ENCODE data around the gene DDIAS.
"Not testable (repeated sequence)": the region's sequence is repeated elsewhere in the genome, so short reads cannot be mapped to it uniquely, and the experiment has no call there.

DDIAS gene

DNA sequence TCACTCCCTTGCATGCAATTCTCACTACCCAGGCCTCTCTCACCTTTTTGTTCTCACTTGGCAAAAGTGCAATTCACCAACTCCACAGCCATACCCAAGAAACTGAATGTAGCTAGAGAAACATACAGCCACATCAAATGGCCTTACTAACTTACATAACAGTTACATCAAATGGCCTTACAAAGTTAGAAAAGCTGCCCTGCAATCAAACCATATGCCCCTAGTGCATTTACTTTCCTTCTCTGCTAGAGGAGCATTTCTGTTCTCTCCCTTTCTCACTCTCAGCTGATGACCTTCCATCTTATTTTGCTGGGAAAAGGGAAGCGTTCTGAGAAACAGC, 11.6 kb upstream of the DDIAS start:
- DNase-seq, result no peak

DNA sequence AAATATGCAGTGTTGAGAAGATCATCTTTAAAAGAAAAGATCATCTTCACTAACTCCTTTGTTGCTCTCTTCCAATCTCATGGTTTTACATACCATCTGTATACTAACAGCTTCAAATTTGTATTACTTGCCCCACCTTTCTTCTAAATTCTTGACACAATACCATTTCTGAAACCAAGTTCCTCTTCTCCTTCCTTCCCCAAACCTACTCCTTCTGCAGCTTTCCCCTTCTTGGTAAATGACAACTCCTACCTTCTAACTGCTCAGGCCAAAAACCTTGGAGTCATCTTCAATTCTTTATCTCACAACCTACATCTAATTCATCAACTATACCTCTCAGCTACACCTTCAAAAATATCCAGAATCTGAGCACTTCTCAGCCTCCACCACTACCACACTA, 10.6 kb upstream of the DDIAS start:
- DNase-seq, result no peak

DNA sequence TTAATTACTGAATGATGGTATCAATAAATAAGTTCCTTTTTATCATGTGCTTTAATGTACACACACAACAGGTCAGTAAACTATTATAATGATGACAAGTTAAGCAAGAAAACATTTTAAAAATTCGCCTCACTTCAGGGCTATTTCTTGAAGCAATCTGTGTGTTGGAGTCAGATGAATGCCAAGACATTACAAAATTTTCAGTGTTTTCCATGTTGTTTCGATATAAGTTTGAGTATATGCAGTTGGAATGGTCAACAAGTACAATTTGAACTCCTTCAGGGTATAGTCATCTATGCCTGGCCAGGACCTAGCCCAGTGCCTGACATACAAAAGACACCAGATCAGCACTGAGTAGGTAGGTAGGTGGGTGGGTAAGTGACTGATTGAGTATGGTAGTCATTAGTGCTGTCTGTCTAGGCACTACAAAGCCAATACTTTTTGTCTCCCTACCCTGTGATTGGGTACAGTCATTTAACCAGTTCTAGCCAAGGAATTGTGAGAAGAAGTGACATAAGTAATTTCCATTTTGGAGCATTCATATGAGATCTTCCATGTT, 8.8 kb upstream of the DDIAS start:
- DNase-seq, result no peak

DNA sequence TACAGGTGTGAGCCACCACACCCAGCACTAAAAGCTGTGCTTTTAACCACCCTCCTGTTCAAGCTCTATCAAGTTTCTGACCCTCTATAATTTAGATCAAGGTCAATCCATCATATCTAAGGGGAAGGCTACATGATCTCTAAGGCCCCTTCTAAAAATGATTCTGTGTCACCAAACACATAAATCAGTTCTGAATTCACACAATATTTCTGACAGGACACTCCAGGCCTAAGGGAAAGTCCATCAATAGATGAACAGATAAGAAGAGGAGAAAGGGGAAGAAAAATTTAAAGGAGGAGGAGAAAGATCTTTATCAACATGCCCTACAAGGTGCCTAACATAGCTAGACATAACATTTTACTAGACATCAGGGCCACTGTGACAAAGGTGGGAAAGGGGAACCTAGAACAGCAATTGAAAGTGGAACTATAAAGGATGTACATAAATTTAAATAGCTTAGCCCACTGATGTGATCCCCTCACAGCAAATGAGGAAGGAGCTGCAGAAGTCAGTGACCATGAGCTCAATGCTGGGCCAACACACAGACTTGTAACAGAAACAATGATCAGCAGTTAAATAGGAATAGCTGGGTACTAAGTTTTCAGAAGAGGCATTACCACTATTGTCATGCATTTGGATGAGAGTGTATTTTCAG, 6.0 kb upstream of the DDIAS start:
- DNase-seq, result no peak

DNA sequence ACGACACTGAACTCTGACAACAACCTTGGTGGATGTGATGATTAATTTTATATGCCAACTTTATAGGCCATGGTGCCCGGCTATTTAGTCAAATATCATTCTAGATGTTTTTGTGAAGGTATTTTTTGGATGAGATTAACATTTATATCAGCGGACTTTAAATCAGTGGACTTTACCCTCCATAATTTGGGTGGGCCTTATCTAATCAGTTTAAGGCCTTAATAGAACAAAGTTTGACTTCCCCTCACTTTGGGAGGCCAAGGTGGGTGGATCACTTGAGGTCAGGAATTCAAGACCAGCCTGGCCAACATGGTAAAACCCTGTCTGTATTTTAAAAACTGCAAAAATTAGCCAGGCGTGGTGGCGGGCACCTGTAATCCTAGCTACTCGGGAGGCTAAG, 5.4 kb upstream of the DDIAS start:
- no peak for DNase-seq

DNA sequence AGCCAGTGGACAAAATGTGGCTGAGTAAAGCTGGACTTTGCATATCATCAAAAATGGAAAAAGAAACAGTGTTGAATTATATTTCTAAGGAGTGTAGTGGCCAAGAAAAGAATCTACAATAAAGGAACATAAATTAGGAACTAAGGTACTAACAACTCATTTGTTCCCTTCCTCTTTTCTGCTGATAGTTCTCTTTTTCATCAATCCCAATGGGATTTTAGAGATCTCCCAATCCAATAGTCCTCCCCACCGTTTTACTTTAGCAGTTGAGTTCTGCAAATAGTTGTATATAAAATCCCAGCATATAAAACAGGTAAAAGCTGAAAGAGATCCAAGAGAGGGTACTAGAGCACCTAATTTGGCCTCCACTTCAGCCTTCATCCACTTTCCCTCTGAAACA, 3.3 kb upstream of the DDIAS start:
- no peak for DNase-seq

DNA sequence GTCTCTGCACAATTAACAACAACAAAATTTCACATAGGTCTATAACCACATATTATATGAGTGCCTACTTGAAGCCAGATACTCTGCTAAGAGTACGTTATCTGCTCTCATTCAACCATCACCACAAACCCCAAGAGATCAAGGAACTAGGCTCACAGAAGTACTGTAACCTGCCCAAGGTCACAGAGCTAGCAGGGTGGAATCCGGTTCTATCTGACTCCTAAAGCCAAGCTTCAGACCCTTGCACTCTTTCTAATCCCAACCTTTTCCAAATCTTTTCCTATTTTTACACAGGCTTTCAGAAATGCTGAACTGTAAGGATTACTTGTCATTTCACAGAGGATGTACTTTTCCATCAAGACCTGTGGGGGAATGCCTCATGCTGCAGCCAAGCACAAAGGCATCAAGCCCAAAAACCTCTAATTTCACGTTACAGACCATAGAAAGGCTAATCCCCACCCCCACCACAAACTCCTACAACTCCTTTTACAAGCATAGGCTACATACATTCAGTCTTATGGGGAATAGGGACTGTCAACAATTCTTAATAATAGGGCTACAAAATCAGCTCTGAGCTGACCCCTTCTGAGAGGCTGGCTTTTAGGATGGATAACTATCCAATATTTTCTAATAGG, 2.2 kb upstream of the DDIAS start:
- DNase-seq, result no peak

DNA sequence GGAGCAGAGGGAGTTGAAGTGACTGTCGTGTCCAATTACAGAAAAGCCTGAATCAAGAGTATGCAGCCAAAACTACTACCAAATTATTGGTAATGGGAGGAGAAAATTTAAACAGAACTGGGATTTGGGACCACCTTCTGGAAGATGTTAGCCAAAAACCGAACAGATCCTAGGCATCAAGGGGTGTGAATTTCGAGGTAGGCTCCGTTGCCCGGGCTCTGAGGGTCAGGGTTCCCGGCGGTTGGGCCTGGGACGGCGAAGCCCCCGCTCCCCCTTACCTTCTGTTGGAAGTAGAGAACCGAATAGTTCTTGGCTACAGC, 1.6 kb upstream of the DDIAS start:
- DNase-seq, result no peak

DNA sequence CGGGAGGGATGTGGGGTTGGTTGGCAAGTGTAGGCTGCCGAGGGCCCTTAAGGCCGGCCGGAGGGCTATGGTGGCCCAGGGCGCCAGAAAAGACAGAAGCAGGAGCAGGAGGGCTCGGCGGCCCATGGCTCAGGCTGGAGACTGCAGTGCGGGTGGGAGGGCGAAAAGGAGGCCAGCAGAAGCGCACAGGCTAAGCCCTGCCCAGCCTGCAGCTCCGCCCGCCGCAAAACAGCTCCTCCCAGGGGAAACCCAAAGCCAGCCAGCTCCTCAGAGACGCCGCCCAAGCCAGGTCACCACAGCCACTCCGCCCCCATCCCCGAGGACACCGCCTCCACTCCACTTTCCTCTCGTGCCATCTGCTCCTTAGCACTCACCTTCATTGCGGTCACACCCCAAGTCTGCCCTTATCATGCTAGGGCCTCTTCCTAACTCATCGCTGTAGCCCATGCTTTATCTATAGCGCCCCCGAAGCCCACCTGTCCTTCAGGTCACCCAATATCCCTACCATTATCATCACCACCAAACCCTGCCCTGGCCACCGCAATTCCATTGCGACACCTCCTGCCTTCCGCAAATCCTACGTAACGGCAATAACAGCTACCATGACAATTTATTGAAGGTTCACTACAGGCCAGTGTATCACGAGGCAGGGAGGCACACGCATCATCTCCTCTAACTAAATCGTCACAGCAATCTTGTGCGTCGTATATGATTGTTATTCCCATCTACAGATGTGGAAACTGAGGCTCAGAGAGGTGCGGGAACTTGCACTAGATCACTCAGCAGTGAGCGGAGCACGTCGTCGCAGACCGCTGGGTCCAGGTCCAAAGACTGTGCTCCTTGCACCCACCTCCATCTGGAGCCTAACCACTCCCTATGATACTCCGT, 1.0 kb upstream of the DDIAS start, which contains the start of gene PRCP:
Gene PRCP, minus strand, starts transcription at position 154 of the 888 bp plus-strand sequence. Its CDS starts 28 bp downstream, at position 126.
- DNase-seq, result no peak

DNA sequence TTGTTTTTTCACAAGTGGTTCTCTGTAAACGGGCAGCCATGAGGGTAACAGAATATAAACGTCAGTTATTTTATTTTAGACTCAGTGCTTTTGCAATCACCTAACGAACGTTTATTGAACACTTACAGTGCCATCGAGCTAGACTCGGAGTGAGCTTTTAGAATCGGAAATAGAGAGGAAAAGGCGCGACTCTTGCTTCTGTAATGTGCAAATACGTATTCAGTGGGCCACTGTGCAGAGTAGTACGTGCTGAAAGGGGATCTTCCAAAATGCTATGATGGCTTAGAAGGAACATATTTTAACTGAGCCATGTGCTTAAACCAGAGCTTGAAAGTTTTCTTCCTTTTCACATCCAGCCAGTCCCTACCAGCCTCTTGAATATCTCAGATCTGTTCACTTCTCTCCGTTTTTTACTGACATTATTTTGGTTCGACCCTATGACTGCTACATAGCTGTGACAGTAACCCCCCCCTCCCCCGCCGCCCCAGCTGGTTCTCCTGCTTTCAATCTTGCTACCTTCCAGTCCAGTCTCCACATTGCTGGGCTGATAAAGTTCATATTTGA, 468 bp downstream of the DDIAS start:
- DNase-seq, result no peak

DNA sequence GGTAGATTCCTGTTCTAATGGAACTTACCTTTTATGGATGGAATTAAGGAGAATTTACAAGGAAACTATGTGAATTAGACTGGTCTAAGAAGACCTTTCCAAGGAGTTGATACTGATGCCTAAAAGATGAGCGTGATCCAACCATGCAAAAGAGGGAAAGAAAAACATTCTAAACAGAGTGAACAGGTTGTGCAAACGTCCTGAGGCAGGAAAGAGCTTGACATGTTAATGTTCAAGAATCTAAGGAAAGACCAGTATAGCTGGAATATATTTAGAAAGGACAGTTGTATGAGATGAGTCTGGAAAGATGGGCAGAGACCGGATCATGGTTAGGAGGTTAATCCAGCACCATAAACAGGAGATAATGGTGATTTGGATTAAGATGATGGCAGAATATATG, 1.3 kb downstream of the DDIAS start:
- DNase-seq, result no peak

DNA sequence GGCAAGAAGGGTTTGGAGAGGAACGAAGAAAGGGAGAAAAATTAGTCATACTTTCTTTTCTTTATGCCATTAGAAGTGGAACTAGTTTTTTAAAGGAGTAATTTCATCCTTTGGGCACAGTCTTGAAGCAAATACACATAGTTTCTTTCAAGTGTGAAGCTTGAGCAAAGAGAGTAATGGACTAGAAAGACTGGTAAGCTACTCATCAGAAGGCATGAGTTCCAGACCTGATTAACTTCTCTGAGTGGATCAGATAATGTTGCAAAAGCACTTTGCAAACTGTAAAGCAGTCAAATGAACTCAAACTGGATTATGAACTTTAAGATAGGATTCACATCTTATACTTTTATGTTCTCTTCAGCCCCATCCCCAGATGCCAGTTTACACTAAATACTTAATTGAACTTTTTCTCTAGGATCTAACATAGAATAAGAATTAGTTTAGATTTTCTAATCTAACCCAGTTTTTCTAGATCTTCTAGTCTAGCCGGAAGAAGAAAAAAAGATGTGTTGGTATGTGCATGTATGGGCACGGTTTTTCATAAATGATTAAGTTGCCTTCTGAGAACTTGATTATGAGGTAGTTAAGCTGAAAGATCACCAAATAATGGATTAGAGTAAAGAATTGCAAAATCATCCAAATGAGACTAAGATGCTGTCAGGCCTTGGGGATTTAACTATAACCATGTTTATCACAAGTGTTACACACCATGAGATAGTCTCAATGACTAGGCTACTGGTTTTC, 2.5 kb downstream of the DDIAS start:
- no peak for DNase-seq

DNA sequence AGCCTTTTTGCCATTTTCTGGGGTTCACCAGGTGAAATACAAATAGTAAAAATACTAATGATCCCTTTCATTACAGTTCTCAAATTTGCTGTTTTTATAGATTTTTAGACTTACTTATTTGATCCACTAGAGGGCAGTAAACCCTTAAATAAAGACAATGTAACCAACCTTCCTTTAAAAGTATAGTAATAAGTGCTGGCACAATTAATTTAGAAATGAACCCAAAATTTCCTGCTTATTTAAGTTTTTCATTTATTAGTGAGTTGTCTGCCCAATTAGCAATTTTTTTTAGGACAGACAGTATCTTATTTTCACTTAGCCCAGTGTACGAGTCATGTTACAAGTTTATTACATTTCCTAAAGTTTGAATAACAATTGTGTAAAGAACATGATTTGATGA, 4.7 kb downstream of the DDIAS start:
- no peak for DNase-seq

DNA sequence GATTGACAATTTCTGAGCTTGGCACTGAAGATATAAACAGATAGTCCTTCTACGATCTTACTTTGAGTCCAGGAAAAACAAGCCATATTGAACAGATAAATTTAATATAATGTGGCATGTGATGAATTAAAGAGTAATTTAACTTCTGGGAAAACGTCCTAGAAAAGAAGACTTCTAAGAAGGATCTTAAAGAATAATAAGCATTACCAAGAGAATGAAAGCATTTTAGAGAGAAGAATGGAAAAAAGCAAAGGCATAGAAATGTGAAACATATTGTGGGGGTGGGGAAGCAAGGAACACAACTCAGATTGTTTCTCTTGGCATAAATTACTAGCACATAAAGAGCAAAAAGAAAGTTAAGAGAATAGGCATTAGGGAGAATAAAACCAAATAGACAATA, 5.4 kb downstream of the DDIAS start:
- DNase-seq, result no peak

DNA sequence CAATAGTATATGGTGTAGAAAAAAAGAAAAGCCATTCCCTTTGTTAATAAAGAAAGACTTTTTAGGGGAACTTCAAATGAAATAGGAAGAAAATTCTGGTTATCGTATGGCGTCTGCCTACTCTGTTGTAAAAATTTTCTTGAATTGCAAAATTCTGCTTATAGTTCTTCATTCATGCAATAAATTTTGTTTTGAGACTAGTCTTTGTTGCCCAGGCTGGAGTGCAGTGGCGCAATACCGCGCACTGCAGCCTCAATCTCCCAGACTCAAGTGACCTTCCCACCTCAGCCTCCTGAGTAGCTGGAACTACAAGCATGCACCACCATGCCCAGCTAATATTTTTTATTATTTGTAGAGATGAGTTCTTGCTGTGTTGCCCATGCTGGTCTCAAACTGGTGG, 5.8 kb downstream of the DDIAS start:
- DNase-seq, result no peak

DNA sequence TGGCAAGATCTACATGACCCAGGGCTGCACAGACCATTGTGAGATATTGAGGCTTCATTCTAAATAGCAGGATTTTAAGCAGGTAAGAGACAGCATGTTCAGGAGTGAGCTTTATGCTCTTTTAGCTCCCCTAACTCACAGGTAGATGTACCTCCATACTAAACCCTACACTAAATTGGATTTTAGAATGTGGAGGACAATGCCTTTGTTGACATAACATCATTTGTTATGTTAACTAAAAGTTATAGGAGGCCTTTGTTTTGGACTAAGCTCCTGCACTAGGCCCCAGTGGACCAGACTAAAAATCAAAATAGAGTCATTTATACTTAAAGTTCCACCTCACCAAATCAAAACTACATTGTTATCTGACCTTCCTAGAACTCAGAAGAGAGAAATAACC, 6.8 kb downstream of the DDIAS start:
- no peak for DNase-seq

DNA sequence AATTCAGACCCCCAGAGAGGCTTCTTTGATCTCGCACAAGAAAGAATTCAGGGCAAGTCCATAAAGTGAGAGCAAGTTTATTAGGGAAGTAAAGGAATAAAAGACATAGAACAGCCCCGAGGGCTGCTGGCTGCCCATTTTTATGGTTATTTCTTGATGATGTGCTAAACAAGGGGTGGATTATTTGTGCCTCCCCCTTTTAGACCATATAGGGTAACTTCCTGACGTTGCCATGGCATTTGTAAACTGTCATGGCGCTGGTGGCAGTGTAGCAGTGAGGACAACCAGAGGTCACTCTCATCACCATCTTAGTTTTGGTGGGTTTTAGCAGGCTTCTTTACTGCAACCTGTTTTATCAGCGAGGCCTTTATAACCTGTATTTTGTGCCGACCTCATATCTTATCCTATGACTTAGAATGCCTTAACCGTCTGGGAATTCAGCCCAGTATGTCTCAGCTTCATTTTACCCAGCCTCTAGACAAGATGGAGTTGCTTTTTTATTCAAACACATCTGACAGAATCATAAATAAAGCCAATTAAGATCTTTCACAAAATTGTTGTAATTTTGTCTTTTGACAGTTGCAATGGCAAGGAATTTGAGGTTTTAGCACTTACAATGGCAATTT, 7.6 kb downstream of the DDIAS start:
- DNase-seq, result no peak

DNA sequence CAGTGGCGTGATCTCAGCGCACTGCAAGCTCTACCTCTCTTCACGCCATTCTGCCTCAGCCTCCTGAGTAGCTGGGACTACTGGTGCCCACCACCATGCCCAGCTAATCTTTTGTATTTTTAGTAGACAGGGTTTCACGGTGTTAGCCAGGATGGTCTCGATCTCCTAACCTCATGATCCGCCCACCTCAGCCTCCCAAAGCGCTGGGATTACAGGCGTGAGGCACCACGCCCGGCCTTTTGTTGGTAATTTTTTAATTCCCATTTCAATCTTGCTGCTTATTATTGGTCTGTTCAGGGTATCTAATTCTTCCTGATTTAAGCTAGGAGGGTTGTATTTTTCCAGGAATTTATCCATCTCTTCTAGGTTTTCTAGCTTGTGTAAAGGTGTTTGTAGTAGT, 18.2 kb downstream of the DDIAS start:
- DNase-seq, result not testable (repeated sequence)

DNA sequence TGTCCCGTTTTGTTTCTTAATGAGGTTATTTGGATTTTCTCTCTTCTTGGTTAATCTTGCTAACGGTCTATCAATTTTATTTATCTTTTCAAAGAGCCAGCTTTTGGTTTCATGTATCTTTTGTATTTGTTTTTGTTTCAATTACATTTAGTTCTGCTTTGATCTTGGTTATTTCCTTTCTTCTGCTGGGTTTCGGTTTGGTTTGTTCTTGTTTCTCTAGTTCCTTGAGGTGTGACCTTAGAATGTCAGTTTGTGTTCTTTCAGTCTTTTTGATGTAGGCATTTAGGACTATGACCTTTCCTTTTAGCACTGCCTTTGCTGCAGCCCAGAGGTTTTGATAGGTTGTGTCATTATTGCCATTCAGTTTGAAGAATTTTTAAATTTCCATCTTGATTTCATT, 18.7 kb downstream of the DDIAS start:
- DNase-seq, result not testable (repeated sequence)

DNA sequence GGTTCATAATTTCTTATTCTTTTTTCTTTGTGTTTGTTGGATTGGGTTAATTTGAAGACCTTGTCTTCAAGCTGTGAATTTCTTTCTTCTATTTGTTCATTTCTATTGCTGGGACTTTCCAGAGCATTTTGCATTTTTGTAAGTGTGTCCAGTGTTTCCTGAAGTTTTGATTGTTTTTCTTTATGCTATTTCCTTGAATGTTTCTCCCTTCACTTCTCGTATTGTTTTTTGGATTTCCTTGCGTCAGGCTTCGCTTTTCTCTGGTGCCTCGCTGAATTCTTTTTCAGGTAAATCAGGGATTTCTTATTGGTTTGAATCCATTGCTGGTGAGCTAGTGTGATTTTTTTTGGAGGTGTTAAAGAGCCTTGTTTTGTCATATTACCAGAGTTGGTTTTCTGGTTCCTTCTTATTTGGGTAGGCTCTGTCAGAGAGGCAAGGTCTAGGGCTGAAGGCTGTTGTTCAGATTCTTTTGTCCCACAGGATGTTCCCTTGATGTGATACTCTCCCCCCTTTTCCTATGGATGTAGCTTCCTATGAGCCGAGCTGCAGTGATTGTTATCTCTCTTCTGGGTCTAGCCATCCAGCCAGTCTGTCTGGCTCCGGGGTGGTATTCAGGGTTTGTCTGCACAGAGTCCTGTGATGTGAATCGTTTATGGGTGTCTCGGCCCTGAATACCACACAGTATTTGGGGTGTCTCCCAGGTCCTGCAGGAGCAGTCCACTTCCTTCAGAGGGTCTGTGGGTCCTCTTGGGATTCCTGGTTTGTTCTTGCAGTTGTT, 21.0 kb downstream of the DDIAS start:
- not testable (repeated sequence) for DNase-seq

DNA sequence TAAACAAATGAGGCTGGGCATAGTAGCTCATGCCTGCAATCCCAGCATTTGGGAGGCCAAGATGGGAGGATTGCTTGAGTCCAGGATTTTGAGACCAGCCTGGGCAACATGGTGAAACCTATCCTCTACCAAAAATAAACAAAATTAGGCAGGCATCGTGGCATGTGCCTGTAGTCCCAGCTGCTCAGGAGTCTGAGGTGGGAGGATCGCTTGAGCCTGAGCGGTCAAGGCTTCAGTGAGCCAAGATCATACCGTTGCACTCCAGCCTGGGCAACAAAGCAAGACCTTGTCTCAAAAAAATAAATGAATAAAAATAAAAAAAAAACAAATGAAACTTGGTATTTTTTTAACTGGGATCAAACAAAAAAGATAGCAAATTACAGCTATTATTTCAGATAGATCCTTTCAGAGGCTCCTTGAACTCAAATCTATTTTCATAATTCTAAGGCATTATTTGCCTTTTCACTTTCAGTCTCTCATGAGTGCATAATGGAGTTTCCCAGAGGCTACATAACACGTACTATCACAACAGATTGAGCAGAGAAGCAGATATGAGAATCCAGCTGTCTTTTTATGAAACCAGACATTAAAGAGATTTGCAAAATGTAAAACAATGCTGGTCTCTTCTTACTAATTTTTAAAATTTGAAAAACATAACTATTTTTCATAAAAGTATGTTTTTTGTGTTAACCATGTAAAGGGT, 23.1 kb downstream of the DDIAS start:
- no peak for DNase-seq

Measured in cortex of kidney (tissue), 1 donor.